Glomerular visceral epithelial cell (primary cell): ENCODE data around the gene ABI3BP.

Experiments
- DNase-seq: peaks from one replicate; pipeline ENCODE4 v3.0.0-alpha.2; 2016; ENCODE audit errors: extremely low spot score

ABI3BP gene

DNA sequence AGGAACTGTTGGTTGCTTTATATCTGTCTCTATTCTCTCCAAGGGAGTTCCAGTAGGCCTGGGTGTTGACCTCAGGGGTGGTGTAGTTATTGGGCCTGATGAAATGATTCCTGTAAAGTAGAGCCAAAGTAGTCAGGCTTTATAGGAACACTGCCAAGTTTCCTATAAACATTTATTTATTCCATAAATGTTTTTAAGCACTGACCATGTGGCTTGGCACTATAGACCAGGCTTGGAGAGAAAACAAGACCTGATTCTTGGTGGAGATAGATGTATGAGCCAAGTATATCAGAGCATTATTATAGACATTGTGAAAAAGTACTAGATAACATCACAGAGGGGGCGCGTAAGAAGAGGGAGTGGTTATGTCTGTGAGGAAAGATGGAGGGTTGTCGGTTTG, 218.0 kb downstream of the ABI3BP start:
- DNase-seq, result no peak

- no peak for DNase-seq
Observed at GRCh38 chr3:100769693-100770092, 223.5 kb downstream of the ABI3BP start.

- no peak for DNase-seq
Observed at GRCh38 chr3:100766069-100766468, 227.2 kb downstream of the ABI3BP start.

DNA sequence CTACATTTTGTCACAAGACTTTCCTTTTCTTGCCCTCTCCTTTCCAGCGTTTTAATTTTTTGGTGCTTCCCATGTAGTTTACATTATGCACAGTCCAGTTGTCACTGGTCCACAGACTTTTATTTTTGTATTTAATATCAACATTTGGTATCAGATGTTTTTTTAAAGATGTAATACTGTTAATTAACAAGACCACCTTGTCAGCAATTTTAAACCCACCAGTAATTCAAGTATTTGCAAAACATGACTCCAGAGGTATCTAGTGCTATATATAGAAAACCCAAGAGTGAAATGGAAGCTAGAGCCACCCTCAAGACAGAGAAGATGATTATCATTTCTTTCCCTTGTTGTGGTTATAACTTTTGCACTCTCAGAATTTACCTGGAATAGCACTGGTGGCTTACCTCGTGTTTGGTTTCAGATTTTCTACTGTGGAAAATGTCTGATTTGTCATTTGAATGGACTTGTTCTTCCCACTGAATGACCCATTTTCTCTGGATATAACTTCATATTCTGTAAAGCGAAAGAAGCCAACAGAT, 227.7 kb downstream of the ABI3BP start:
- DNase-seq, result no peak

- no peak for DNase-seq
Observed at GRCh38 chr3:100761951-100762350, 231.3 kb downstream of the ABI3BP start.

DNA sequence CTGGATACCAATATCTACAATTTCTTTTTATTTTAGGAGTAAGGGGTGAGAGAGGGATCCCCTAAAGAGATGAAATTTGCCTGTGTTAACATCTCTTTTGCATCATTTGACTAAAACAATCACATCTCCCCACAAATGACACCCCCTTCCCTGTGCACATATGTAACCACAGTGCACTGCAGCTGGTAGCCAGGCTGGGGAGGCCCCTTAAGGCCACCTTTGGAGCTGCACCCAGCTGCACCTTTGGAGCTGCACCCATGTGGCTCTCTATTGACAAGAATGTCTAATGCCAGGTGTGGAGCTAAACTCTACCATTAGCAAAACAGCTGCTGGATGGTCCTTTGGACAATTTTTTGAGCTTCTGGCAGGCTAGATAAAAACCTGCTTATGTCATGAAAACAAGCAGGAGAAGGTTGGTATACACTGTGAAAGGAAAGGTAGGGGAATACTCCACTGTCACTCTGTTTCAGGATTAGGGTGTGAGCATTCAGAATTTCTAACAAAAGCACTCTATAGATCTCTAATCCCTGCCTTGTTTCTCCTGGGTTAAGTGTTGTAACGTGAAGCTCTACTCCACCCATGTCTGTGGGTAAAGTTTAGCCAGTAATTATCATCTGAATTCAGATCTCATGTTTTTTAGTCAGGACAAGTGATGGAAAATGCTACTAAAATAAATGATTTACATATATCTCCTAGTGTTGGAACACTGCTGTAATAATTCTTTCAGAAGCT, 231.8 kb downstream of the ABI3BP start:
- DNase-seq, result no peak

DNA sequence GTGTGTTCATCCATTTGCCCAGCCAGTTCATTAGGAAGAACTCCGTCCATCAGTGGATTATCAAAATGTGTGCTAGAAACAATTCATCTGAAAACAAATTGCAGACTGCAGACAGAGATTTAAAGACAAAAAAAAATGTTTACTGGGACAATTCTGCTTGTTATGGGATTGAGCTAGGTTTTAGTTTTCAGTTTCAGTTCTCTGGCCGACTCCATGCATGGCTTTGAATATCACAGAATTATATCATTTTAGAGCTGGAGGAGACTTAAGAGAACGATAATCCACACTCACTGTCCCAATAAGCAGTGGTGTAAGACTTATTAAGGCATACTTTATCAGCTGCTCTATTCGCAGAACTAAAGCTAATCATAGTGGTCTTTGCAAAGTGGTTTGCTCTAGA, 232.8 kb downstream of the ABI3BP start:
- no peak for DNase-seq

- no peak for DNase-seq
Observed at GRCh38 chr3:100759950-100760349, 233.3 kb downstream of the ABI3BP start.

DNA sequence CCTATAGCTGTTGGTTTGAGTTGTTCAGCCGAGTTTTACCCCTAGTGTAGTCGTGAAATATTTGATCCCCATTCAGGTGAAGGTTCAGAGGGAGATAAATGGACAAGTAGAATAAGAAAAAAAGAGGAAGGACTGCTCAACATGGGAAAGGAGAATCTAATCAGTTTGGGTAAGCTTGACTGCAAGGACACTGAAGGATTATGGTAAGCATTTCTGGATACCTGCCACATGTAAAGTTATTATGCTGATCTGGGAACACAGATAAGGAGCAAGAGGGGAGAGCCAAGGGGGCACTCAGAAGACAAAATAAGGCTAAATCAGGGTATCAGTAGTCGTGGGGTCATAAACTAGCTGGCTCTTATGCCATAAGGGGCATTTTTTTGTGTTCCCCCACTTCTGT, 234.1 kb downstream of the ABI3BP start:
- no peak for DNase-seq

GRCh38 chr3:100756441-100756840, 236.8 kb downstream of the ABI3BP start:
- no peak for DNase-seq

- no peak for DNase-seq
Observed at GRCh38 chr3:100754563-100755334, 238.5 kb downstream of the ABI3BP start.

DNA sequence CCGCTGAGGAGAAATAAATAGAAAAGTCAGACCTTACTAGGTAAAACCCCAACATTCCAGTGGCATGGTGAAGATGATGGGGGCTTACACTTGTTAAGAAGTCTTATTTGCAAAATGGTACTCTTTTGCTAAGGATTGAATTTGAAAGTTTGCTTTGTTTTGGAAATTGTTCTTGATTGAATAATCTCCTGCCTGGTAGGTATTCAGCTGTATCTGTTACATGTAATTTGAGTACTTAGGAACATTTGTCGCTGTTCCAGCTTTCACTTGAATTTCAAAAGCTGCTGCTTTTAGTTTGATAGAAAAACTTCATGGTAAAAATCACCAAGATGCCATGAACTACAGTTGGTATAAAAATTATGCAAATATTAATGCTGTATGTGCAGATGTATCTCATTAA, 239.4 kb downstream of the ABI3BP start:
- no peak for DNase-seq

GRCh38 chr3:100748967-100749366, 244.3 kb downstream of the ABI3BP start:
- no peak for DNase-seq

GRCh38 chr3:100748220-100748619, 245.0 kb downstream of the ABI3BP start:
- DNase-seq, result no peak

GRCh38 chr3:100746092-100746491, 247.1 kb downstream of the ABI3BP start:
- DNase-seq, result no peak

DNA sequence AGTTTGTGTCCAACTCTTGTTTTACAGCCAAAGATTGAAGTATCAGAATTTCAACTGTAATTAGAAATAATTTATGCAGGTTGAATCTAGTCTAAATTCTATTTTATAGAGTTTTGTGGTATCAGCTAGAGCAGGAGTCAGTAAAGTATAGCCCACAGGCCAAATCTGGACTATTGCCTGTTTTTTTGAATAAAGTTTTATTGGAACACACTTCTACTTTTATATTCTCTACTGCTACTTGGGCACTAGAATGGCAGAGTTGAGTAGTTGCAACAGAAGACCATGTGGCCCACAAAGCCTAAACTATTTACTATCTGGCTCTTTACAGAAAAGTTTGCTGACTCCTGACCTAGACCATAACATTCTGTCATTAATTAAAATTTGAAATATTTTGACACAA, 247.6 kb downstream of the ABI3BP start:
- no peak for DNase-seq

DNA sequence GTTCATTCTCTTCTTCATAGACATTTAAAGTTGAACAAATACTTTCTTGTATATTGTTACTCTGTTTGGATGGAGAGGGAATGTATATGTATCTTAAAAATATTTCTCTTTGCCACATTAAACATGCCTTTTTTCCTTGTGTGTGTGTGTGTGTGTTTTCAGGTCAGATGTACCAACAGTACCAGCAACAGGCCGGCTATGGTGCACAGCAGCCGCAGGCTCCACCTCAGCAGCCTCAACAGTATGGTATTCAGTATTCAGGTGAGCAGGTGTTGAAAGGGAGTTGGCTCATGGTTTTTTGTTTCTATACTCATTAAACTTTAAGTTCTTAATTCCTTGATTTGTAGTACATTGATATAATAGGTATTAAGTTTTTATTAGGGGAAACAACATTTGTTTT, 248.6 kb downstream of the ABI3BP start:
- DNase-seq, result no peak

DNA sequence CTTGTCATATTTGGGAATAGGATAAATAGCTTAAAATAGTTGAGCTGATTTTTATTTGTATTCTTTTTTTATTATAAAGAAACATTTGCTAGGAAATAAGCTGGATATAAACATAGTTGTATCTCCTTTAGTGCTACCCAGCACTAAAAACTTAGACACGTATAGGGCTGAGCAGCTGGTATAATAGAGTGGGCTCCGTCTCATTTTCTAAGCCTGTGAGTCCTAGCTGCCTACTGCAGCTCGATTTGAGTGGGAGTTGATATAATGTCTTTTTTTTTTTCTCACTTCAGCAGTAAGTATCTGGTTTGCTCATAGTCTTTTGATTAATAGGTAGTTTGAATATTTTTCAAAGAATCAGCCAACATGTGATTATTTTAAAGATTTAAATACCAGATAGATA, 249.7 kb downstream of the ABI3BP start:
- DNase-seq, result no peak

GRCh38 chr3:100740207-100740606, 253.0 kb downstream of the ABI3BP start:
- DNase-seq, result no peak

GRCh38 chr3:100737334-100737733, 255.9 kb downstream of the ABI3BP start:
- no peak for DNase-seq

- no peak for DNase-seq
Observed at GRCh38 chr3:100732435-100732834, 260.8 kb downstream of the ABI3BP start.

GRCh38 chr3:100730524-100730923, 262.7 kb downstream of the ABI3BP start:
- DNase-seq, result no peak

DNA sequence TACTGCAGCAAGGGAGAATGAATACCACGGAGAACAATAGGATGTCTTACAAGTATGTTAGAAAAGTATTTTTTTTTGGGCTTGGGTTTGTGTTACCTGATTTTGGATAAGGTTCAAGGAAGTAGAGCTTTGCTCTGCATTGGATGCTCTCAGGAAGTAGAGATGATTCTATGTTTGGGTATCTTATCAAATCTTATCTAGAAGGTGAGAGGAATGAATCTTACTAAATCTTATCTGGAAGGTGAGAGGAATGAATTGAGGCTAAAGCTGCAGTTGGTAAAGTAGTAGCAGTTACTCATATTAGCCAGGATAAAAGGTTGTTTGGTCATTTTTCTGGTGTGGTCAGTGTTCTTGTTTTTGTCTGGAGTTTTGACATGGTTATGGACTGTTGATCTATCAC, 266.5 kb downstream of the ABI3BP start:
- DNase-seq, result no peak
